Measurements from ENCODE around the gene MEIOC. TPM values are rescaled to one million over a fixed set of nuclear protein-coding genes. Genes with fewer than 3 reads are reported as not detected.
"Not testable (repeated sequence)": the region's sequence is repeated elsewhere in the genome, so short reads cannot be mapped to it uniquely, and the experiment has no call there.

The MEIOC gene
- total RNA-seq, 2 donors from 2014 or later, result not detected

- ATAC-seq (peak; percentile 99), DNase-seq (peak; percentile 89 to 93)
- intact Hi-C loops (cut with DNase I, micrococcal nuclease), result no loop called here
Measured at GRCh38 chr17:44689477-44690217, 33.4 kb downstream of the MEIOC start, which contains the start of gene CCDC43. Gene CCDC43 (minus strand): TSS chr17:44689776. CDS start chr17:44689753, 23 bp downstream.

GRCh38 chr17:44690746-44691306 is 34.6 kb downstream of the MEIOC start:
- intact Hi-C loops (cut with DNase I, micrococcal nuclease); ATAC-seq; DNase-seq: not testable (repeated sequence)

GRCh38 chr17:44693609-44694008 is 37.3 kb downstream of the MEIOC start:
- intact Hi-C loops (cut with DNase I, micrococcal nuclease), result no loop called here
- ATAC-seq, result no peak
- DNase-seq, result no peak

DNA sequence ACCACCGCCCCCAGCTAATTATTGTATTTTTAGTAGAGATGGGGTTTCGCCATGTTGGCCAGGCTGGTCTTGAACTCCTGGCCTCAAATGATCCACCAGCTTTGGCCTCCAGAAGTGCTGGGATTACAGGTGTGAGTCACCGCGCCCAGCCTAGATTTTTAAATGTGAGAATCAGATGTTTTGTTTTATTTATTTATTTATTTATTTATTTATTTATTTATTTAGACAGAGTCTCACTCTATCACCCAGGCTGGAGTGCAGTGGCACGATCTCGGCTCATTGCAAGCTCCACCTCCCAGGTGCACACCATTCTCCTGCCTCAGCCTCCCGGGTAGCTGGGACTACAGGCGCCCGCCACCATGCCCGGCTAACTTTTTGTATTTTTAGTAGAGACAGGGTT is 44.0 kb downstream of the MEIOC start:
- intact Hi-C loops (cut with DNase I, micrococcal nuclease); DNase-seq; ATAC-seq: not testable (repeated sequence)

GRCh38 chr17:44707755-44708400 is 51.6 kb downstream of the MEIOC start:
- intact Hi-C loops (cut with DNase I, micrococcal nuclease), result no loop called here
- no peak for DNase-seq
- peak; percentile 25 for ATAC-seq

- DNase-seq (peak; percentile 81 to 85), ATAC-seq (peak; percentile 97)
- intact Hi-C loops (cut with DNase I, micrococcal nuclease), result no loop called here
Measured at GRCh38 chr17:44708401-44709263, 52.4 kb downstream of the MEIOC start, which contains the start of gene DBF4B. Gene DBF4B (plus strand): TSS chr17:44708665. CDS start chr17:44708821, 156 bp downstream.

DNA sequence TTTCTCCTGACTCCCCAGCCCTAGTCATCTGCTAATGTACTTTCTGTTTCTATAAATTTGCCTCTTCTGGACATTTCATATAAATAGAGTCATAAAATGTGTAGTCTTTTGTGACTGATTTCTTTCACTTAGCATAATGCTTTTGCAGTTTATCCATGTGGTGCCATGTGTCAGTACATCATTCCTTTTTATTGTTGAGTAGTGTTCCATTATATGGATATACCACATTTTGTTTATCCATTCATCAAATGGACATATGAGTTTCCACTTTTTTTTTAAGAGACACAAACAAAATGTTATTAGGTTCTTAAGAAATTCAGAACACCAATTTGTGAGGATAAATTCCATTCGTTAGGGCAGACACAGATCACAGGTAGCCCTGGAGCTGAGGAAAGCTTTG is 63.2 kb downstream of the MEIOC start:
- intact Hi-C loops (cut with DNase I, micrococcal nuclease), result no loop called here
- ATAC-seq, result no peak
- no peak for DNase-seq

GRCh38 chr17:44722254-44722653 is 66.0 kb downstream of the MEIOC start:
- intact Hi-C loops (cut with DNase I, micrococcal nuclease), result no loop called here
- ATAC-seq, result no peak
- no peak for DNase-seq

Other genes with a start within 250 kb of the MEIOC start
- gene GPATCH8, start 153.1 kb upstream of the MEIOC start, total RNA-seq, result 10 to 100 TPM; 29.1 to 33.7 TPM
- 1 to 10 TPM in 1 of 2 donors, under 1 TPM in 1; 0.31 to 1.6 TPM for gene FZD2, start 99.0 kb upstream of the MEIOC start, total RNA-seq
- 10 to 100 TPM; 17.8 to 19.1 TPM for gene CCDC43, start 33.3 kb downstream of the MEIOC start, total RNA-seq
- 1 to 10 TPM; 2.5 to 5.2 TPM for gene DBF4B, start 52.2 kb downstream of the MEIOC start, total RNA-seq
- under 1 TPM in 1 of 2 donors, not detected in 1; 0.42 TPM for gene ADAM11, start 102.5 kb downstream of the MEIOC start, total RNA-seq
- 10 to 100 TPM in 1 of 2 donors, under 1 TPM in 1; 0.95 to 18.6 TPM for gene GJC1, start 173.8 kb downstream of the MEIOC start, total RNA-seq
- gene HIGD1B, start 191.4 kb downstream of the MEIOC start, total RNA-seq, result 1 to 10 TPM in 1 of 2 donors, not detected in 1; 1.3 TPM
- gene EFTUD2, start 243.0 kb downstream of the MEIOC start, total RNA-seq, result 10 to 100 TPM; 72.6 to 77.5 TPM